C4-2B (cell line): ENCODE data around the gene SQSTM1.
"Not testable (repeated sequence)": the region's sequence is repeated elsewhere in the genome, so short reads cannot be mapped to it uniquely, and the experiment has no call there.

Experiments used
- H3K27ac ChIP-seq: fragments of 450-650 bp; 2 replicates; pipeline ENCODE4 v1.5.1; 2017
- ZFX ChIP-seq: fragments of 450-650 bp; IDR thresholded peaks from 2 replicates; pipeline ENCODE4 v1.6.1; 2017
- TF ChIP-seq, protein P1 (sequence below): fragments of 450-650 bp; conservative IDR thresholded peaks from 2 replicates; pipeline ENCODE4 v1.5.1; 2017; ENCODE audit warnings: mild to moderate bottlenecking

Gene SQSTM1

DNA sequence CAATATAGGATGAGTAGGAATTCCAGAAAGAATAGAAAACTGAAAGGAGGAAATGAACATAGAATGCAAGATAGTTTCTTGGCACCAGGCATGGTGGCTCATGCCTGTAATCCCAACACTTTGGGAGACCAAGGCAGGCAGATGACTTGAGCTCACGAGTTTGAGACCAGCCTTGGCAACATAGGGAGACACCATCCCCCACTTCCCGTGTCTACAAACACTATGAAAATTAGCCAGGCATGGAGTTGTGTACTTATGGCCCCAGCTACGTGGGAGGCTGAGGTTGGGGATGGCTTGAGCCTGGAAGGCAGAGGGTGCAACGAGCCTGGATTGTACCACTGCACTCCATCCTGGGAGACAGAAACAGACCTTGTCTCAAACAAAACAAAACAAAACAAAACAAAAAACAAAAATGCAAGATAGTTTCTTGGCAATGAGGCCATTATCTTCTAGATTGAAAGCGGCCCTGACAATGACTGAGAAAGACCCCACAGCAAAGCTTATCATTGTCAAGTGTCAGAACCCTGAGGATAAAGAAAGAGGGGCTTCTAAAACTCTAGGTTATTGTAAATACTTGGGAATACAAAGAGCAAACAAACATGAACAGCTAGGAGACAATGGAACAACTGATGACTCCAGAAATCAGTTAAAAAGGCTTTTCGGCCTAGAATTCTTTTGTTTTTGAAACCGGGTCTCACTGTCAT is 9.2 kb downstream of the SQSTM1 start:
- H3K27ac ChIP-seq = no peak overlapping the region

DNA sequence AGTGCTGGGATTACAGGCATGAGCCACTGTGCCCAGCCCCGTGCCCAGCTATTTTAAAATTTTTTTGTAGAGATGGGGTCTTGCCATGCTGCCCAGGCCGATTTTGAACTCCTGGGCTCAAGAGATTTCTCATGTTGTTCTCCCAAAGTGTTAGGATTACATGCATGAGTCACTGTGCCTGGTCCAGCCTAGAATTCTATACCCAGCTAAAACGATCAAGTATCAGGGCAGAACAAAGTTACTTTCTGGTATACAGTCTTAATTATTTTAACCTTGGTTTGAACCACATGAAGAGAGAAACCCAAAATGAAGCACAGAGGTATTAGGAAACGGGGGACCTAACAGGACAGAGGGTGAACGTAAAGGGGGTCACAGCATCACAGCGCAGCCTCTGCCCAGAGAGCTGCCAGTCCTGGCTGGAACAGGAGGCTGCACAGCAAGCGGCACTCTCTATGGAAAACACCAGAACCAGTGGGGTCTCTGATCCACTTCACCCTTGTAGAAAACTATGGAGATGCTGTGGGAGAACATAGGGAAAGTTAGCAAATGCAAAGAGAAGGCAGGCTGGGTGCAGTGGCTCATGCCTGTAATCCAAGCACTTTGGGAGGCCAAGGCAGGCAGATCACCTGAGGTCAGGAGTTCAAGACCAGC is 10.2 kb downstream of the SQSTM1 start:
- TF ChIP-seq, protein P1, sequence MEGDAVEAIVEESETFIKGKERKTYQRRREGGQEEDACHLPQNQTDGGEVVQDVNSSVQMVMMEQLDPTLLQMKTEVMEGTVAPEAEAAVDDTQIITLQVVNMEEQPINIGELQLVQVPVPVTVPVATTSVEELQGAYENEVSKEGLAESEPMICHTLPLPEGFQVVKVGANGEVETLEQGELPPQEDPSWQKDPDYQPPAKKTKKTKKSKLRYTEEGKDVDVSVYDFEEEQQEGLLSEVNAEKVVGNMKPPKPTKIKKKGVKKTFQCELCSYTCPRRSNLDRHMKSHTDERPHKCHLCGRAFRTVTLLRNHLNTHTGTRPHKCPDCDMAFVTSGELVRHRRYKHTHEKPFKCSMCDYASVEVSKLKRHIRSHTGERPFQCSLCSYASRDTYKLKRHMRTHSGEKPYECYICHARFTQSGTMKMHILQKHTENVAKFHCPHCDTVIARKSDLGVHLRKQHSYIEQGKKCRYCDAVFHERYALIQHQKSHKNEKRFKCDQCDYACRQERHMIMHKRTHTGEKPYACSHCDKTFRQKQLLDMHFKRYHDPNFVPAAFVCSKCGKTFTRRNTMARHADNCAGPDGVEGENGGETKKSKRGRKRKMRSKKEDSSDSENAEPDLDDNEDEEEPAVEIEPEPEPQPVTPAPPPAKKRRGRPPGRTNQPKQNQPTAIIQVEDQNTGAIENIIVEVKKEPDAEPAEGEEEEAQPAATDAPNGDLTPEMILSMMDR = no peak
- no peak for TF ChIP-seq ZFX
- no peak overlapping the region for H3K27ac ChIP-seq

More for the DNA sequence above, 9.2 kb downstream of the SQSTM1 start:
- no peak for TF ChIP-seq ZFX
- TF ChIP-seq, protein P1 = no peak

DNA sequence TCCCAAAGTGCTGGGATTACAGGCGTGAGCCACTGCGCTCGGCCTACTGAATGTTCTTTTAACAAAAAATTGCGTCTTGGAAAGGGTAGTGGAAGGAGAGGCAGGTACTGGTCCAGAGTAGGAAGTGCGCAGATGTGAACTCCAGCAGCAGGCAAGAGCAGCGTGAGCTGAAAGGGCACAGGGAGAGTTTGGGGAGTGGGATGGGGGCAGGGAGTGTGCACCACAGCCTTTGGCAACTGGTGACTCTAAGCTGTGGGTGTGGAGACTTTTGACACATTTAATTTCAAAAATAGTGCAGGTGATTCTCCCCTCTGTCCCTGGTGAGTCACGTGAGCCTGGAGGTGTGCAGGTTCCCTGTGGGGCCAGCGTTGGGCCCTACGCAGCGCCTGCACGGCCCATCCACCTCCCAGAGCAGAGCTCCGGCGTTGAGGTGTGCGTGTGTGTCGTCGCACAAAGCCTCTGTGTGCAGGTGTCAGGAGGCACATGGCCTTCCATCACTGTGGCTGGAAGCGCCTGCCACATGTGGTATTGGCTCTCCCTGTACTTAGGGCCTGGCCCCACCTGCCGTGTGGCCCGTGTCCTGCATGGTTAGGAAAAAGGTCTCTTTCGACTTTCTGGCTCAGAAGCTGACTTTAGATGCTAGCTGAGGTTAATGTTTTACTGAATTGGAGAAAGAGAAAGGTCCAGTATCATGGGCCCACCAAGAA is 11.5 kb downstream of the SQSTM1 start:
- TF ChIP-seq, protein P1 = no peak
- no peak for TF ChIP-seq ZFX
- H3K27ac ChIP-seq = no peak overlapping the region

DNA sequence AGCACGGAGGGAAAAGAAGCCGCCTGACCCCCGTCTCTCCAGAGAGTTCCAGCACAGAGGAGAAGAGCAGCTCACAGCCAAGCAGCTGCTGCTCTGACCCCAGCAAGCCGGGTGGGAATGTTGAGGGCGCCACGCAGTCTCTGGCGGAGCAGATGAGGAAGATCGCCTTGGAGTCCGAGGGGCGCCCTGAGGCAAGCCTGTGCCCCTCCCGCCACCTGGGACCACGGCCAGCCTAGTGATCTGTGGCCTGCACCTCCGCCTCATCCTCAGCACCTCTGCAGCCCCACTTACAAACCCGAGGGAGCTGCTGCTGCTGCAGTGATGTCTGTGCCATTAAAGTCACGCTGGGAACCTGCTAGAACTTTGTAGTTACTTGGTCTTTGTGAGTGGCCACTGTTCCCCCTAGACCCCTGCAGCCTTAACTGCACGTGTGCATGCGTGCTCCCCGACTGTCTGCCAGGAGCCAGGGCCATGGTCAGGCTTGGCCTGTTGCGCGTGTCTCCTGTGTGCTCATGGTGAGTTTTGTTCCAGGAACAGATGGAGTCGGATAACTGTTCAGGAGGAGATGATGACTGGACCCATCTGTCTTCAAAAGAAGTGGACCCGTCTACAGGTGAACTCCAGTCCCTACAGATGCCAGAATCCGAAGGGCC is 12.5 kb downstream of the SQSTM1 start:
- H3K27ac ChIP-seq = no peak overlapping the region
- TF ChIP-seq, protein P1 = no peak
- TF ChIP-seq ZFX = no peak

DNA sequence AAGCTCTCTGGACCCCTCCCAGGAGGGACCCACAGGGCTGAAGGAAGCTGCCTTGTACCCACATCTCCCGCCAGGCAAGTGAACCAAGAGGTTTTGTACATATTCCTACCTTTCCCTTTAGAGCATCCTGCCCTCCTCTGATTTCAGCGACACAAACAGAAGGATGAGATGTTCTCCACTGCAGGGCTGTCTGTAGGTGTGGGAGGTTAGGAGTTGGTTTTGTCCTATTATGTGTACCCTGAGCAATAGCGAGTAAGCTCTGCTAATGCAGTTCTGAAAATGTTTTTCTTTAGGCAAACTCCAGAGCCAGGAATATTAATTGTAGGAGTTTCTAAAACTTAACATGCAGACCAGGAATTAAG is 13.0 kb downstream of the SQSTM1 start:
- TF ChIP-seq, protein P1 = no peak
- TF ChIP-seq ZFX = no peak
- H3K27ac ChIP-seq = no peak overlapping the region

DNA sequence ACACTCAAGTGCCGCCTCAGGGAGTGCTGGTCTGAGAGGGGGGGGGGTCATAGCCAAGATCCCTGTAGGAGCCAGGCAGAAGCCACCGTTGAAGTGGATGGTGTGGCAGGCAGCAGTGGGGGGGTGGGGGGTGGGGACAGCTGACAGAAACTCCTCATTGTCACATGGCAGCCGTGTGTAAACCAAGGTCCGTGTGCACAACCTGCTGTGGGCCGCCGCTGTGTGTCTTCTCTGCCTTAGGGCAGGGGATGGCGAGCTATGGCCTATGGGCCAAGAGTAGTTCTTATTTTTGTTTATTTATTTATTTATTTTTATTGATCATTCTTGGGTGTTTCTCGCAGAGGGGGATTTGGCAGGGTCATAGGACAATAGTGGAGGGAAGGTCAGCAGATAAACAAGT is 13.4 kb downstream of the SQSTM1 start:
- H3K27ac ChIP-seq = no peak overlapping the region
- TF ChIP-seq, protein P1 = no peak
- no peak for TF ChIP-seq ZFX

DNA sequence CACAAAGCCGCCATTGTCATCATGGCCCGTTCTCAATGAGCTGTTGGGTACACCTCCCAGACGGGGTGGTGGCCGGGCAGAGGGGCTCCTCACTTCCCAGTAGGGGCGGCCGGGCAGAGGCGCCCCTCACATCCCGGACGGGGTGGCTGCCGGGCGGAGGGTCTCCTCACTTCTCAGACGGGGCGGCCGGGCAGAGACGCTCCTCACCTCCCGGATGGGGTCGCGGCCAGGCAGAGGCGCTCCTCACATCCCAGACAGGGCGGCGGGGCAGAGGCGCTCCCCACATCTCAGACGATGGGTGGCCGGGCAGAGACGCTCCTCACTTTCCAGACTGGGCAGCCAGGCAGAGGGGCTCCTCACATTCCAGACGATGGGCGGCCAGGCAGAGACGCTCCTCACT is 14.2 kb downstream of the SQSTM1 start:
- H3K27ac ChIP-seq = not testable (repeated sequence)
